AG10803 (cell line): ENCODE results near the gene LCMT2.

Experiments used
- DNase-seq: peaks from one replicate; pipeline ENCODE4 v3.0.0; 2010; ENCODE audit warnings: low read depth
- H3K4me3 ChIP-seq: 2 replicates; pipeline ENCODE4 v1.5.1; 2011; ENCODE audit warnings: mild to moderate bottlenecking, low read length, control low read depth
- CTCF ChIP-seq: conservative IDR thresholded peaks from 2 replicates; pipeline ENCODE4 v1.5.1; 2011; ENCODE audit warnings: mild to moderate bottlenecking, low read length, control low read depth, inconsistent platforms

Gene LCMT2

GRCh38 chr15:43314171-43314570 lies 16.2 kb downstream of the LCMT2 start:
- DNase-seq, result no peak
- TF ChIP-seq CTCF, result no peak
- H3K4me3 ChIP-seq, result no peak overlapping the region

DNA sequence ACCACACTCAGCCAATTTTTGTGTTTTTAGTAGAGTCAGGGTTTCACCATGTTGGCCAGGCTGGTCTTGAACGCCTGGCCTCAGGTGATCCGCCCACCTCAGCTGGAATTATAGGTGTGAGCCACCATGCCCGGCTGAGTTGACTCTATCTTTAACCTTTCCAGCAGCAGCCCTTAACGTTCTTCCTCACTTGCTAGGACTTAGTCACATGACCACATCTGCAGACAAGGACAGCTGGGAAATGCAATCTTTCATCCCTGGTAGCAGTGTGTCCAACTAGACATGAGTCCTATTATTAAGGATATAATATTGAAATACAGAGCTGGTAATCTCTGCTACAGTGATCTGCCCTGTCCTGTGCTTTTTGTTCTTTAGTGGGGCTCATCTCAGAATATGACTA lies 18.0 kb downstream of the LCMT2 start:
- TF ChIP-seq CTCF, result no peak
- DNase-seq, result no peak

DNA sequence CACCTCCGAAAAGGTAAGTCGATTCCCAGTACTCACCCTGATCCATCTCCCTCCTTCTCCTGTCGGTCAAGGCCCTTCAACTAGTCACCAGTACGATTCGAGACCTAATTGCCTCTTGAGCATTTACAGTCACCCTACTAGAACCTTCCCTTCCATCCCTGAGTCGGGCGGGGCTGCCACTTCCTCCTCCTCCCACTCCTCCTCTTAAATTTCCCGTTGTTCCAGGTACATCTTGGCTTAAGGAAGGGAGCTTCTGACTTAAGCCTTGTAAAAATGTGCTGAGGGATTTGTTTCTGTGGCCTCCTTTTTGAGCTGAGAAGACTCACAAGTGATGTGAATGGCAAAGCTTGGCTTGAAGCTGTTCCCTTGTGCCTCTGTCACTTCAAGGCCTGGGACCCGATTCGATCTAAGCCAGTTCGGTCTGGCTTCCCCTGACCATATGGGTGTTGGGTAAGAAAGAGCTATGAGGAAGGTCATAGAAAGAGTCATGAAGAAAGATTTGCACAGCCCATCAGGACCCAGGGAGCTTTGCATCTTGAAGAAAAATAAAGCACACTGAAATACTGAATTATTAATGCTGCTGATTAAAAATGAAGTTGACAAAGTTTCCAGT lies 28.1 kb downstream of the LCMT2 start, which contains the start of gene TGM7:
TSS of gene TGM7 (minus strand) at position 51 of the 613 bp plus-strand sequence.
- no peak within 1 kb of the TSS for H3K4me3 ChIP-seq
- TF ChIP-seq CTCF, result no peak
- DNase-seq, result no peak

More for the DNA sequence above, 18.0 kb downstream of the LCMT2 start:
- H3K4me3 ChIP-seq, result no peak overlapping the region

- no peak overlapping the region for H3K4me3 ChIP-seq
- no peak for TF ChIP-seq CTCF
- no peak for DNase-seq
These were observed 30.5 kb downstream of the LCMT2 start for GRCh38 chr15:43299884-43300283.

DNA sequence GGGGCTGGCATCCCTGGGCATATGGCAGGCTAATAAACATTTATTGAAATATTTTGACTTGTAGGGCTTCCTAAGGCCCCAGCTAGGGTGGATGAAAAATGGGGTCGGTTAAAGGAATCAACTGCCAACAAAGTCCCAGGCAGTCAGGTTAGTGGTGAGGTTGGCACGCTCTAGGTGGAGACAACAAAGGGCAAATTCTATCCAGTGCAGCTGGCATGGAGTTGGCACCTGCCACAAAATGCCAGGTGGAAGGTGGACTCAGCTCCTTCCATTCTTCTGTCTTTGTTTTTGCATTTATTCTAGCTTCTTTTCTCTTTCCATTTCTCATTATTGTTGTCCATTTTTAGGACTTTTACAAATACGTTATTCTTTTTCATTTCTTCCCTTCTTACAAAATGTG lies 31.0 kb downstream of the LCMT2 start:
- no peak overlapping the region for H3K4me3 ChIP-seq
- DNase-seq, result no peak
- TF ChIP-seq CTCF, result no peak

DNA sequence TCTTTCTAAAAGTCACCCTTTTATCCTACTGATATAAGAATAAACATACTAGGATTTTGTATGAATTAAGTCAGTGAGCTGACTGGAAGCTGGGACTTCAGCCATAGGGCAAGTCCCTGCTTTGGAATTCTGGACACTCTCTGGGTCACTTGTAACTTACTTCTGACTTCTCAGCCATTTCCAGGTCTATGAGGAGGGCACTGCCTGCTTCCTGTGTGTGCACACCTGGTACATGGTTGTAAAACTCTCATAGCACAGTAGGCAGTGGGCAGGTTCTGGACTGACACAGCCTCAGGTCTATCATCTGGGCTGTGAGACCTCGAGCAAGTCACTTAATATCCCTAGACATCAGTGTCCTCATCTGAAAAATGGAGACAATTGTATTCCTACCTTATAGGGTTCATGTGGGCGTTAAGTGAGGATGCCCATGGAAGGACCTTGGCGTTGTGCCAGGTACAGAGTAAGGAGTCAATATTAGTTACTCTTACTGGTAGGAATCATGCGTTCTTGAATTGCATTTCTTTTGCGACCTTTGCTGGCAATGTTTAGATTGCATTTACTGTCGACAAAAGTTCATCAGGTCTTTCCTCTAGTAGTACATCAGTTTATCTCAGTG lies 36.2 kb downstream of the LCMT2 start:
- no peak for TF ChIP-seq CTCF
- no peak for DNase-seq
- H3K4me3 ChIP-seq, result no peak overlapping the region

DNA sequence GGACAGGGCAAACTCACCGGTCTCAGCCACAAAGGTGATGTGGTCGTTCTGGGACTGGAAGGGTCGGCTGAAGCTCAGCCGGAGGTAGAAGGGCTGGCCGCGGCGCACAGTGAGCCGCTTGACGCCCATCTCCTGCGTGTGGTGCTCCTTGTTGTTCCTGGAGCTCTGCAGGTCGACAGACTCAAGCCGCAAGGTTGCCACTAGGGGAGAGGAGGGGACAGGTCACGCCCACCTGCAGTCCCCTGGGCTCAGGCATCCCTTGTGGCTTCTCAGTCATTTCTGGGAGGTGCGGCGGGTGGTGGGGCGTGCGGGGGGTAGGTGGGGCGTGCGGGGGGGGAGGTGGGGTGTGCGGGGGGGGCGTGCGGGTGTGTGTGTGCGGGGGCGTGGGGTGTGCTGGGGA lies 36.9 kb downstream of the LCMT2 start:
- no peak for DNase-seq
- TF ChIP-seq CTCF, result no peak
- no peak overlapping the region for H3K4me3 ChIP-seq
